HepG2 (cell line): Measurements from ENCODE around the gene MLLT1. TPM values are rescaled to one million over a fixed set of nuclear protein-coding genes. Genes with fewer than 3 reads are reported as not detected.

Experiments
- AFF4 ChIP-seq: sonication (generic); formaldehyde crosslinking; IDR thresholded peaks from 2 replicates; pipeline ENCODE4 v1.4.0; 2020; ENCODE audit warnings: missing genetic modification reagents
- CBX1 ChIP-seq: IDR thresholded peaks from one replicate; pipeline ENCODE4 v1.6.1; 2016; ENCODE audit warnings: antibody characterized with exemption, low read depth
- HMG20B ChIP-seq: conservative IDR thresholded peaks from 2 replicates; pipeline ENCODE4 v1.6.1; 2016; ENCODE audit warnings: missing genetic modification reagents, missing compliant biosample characterization
- KDM2A ChIP-seq: sonication (generic); formaldehyde crosslinking; IDR thresholded peaks from 2 replicates; pipeline ENCODE4 v1.4.0; 2020; ENCODE audit warnings: low read depth, missing genetic modification reagents, borderline replicate concordance
- TCF7 ChIP-seq: sonication (generic); IDR thresholded peaks from 2 replicates; pipeline ENCODE4 v1.6.1; 2016; ENCODE audit warnings: antibody characterized with exemption, low read depth
- YY1 ChIP-seq: IDR thresholded peaks from 2 replicates; pipeline ENCODE4 v1.6.1; 2011; ENCODE audit warnings: low read length, low read depth, moderate library complexity, mild to moderate bottlenecking; ENCODE audit not compliant: insufficient read depth, insufficient replicate concordance
- ZKSCAN5 ChIP-seq: sonication (generic); formaldehyde crosslinking; IDR thresholded peaks from 2 replicates; pipeline ENCODE4 v1.5.1; 2020; ENCODE audit warnings: mild to moderate bottlenecking, missing genetic modification reagents
- ZNF839 ChIP-seq: sonication (generic); formaldehyde crosslinking; IDR thresholded peaks from 2 replicates; pipeline ENCODE4 v1.4.0; 2020; ENCODE audit warnings: missing genetic modification reagents, mild to moderate bottlenecking, borderline replicate concordance
- polyA plus RNA-seq, 8 experiments: library from polyadenylated mRNA; depleted of rRNA in 3 of 8; stranded (reverse) in 7 of 8; unstranded in 1 of 8; fragments of >200 nt; fragmentation: Illumina TruSeq in 4 of 8; extraction: Trizol in 4 of 8; gene quantifications; 2 replicates each; pipeline versions ENCODE4 v1.2.1 to v1.2.3, GENCODE V29; 2011 to 2016; ENCODE audit warnings: low read depth in 4 of 8, missing spikeins in 1 of 8, mixed read lengths in 1 of 8; ENCODE audit not compliant: insufficient read depth in 1 of 8
- total RNA-seq, 5 experiments: library from RNA; depleted of rRNA; stranded (reverse); fragments of >200 nt; fragmentation: Illumina TruSeq; extraction: Trizol; gene quantifications; 2 replicates each; pipeline ENCODE4 v1.2.3, GENCODE V29; 2016; ENCODE audit warnings: low read depth in 1 of 5
- TF ChIP-seq, protein P1 (sequence below): sonication (generic); formaldehyde crosslinking; IDR thresholded peaks from 2 replicates; pipeline ENCODE4 v1.8.0; 2022; ENCODE audit warnings: mild to moderate bottlenecking, missing genetic modification reagents, moderate library complexity
- TF ChIP-seq, protein P2 (sequence below), 2 experiments: sonication (generic) in 1 of 2; formaldehyde crosslinking in 1 of 2; IDR thresholded peaks; 2 replicates each; pipeline versions ENCODE4 v1.6.1 to v1.9.0; 2014 to 2022; ENCODE audit warnings: antibody characterized with exemption in 1 of 2, borderline replicate concordance in 1 of 2, inconsistent platforms in 1 of 2, low read depth in 1 of 2, missing genetic modification reagents in 1 of 2
- TF ChIP-seq, protein P3 (sequence below): sonication (generic); formaldehyde crosslinking; IDR thresholded peaks from 2 replicates; pipeline ENCODE4 v1.4.0; 2020; ENCODE audit warnings: missing genetic modification reagents
- TF ChIP-seq, protein P4 (sequence below): sonication (generic); formaldehyde crosslinking; IDR thresholded peaks from 2 replicates; pipeline ENCODE4 v1.5.0; 2020; ENCODE audit warnings: missing genetic modification reagents

Gene MLLT1
- total and polyA plus RNA-seq, 2 of the 13 experiments (the other 11 are each of a cell fraction or from before 2014, with no cell fraction given): 11.7 to 12.2 TPM

DNA sequence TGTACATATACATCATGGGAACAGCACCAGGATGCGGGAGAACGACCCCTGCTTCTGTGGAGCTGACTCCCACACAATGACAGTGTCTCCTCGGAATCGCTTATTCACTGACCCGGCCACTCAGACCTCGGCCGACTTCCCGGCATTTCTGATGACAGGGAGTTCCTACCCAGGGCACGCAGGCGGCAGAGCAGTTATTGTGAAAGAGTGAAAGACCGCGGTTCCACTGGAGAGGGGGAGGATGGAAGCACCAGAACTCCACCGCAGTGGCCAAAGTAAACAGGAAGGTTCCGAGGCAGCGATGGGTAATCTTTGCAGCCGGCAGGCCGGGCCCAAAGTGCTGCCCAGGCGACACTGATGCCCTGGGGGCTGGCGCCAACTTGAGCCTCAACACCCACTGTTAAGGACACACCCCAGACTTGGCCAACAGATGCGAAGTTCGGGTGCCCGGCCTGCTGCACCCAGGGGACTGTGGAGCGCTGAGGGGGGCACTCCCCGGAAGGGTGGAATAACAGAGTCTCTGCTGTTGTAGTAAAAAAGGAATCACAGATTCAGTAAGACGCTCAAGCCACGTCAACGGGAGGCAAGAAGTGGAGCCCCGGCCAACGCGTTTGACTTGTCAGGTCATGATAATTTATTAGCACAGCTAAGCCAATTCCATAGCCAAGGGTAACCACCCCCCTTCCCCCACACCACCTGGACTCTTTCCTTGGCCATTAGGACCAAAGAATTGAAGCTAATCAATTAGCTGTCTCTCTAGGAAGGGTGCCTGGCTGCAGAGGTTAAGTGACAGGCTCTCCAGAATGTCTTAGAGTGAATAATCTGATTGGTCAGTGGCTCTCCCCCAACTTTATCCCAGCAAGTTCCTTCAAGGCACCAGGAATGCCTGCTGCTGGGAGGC is 5.8 kb downstream of the MLLT1 start (continued):
- TF ChIP-seq, protein P1, sequence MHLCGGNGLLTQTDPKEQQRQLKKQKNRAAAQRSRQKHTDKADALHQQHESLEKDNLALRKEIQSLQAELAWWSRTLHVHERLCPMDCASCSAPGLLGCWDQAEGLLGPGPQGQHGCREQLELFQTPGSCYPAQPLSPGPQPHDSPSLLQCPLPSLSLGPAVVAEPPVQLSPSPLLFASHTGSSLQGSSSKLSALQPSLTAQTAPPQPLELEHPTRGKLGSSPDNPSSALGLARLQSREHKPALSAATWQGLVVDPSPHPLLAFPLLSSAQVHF (CRISPR knock-in tag): no peak
- TF ChIP-seq TCF7 (peak; percentile 28; the same call in 1 of the 2 replicates), KDM2A (CRISPR knock-in tag) (peak; percentile 80; the same call in 1 of the 2 replicates), YY1 (peak; percentile 29), AFF4 (CRISPR knock-in tag) (no peak), CBX1 (no peak), HMG20B (CRISPR knock-in tag) (no peak), ZKSCAN5 (no peak), ZNF839 (CRISPR knock-in tag) (no peak)
- TF ChIP-seq, protein P2, sequence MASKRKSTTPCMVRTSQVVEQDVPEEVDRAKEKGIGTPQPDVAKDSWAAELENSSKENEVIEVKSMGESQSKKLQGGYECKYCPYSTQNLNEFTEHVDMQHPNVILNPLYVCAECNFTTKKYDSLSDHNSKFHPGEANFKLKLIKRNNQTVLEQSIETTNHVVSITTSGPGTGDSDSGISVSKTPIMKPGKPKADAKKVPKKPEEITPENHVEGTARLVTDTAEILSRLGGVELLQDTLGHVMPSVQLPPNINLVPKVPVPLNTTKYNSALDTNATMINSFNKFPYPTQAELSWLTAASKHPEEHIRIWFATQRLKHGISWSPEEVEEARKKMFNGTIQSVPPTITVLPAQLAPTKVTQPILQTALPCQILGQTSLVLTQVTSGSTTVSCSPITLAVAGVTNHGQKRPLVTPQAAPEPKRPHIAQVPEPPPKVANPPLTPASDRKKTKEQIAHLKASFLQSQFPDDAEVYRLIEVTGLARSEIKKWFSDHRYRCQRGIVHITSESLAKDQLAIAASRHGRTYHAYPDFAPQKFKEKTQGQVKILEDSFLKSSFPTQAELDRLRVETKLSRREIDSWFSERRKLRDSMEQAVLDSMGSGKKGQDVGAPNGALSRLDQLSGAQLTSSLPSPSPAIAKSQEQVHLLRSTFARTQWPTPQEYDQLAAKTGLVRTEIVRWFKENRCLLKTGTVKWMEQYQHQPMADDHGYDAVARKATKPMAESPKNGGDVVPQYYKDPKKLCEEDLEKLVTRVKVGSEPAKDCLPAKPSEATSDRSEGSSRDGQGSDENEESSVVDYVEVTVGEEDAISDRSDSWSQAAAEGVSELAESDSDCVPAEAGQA (IDR thresholded peaks at IDR 0.05; ENCODE audit: low read depth): no peak
- TF ChIP-seq, protein P2 (CRISPR knock-in tag; IDR thresholded peaks at IDR 0.05; ENCODE audit: borderline replicate concordance): no peak
- TF ChIP-seq, protein P3, sequence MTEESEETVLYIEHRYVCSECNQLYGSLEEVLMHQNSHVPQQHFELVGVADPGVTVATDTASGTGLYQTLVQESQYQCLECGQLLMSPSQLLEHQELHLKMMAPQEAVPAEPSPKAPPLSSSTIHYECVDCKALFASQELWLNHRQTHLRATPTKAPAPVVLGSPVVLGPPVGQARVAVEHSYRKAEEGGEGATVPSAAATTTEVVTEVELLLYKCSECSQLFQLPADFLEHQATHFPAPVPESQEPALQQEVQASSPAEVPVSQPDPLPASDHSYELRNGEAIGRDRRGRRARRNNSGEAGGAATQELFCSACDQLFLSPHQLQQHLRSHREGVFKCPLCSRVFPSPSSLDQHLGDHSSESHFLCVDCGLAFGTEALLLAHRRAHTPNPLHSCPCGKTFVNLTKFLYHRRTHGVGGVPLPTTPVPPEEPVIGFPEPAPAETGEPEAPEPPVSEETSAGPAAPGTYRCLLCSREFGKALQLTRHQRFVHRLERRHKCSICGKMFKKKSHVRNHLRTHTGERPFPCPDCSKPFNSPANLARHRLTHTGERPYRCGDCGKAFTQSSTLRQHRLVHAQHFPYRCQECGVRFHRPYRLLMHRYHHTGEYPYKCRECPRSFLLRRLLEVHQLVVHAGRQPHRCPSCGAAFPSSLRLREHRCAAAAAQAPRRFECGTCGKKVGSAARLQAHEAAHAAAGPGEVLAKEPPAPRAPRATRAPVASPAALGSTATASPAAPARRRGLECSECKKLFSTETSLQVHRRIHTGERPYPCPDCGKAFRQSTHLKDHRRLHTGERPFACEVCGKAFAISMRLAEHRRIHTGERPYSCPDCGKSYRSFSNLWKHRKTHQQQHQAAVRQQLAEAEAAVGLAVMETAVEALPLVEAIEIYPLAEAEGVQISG: peak; percentile 64
- TF ChIP-seq, protein P4, sequence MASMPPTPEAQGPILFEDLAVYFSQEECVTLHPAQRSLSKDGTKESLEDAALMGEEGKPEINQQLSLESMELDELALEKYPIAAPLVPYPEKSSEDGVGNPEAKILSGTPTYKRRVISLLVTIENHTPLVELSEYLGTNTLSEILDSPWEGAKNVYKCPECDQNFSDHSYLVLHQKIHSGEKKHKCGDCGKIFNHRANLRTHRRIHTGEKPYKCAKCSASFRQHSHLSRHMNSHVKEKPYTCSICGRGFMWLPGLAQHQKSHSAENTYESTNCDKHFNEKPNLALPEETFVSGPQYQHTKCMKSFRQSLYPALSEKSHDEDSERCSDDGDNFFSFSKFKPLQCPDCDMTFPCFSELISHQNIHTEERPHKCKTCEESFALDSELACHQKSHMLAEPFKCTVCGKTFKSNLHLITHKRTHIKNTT (CRISPR knock-in tag): no peak
